ENCODE data around the gene ARHGEF1.

ARHGEF1 gene

GRCh38 chr19:41882568-41883462, at the start of gene ARHGEF1:
Gene ARHGEF1 (plus strand): TSS chr19:41883184. CDS start chr19:41888083, 4,899 bp downstream.
- TF ChIP-seq CTCF (IDR thresholded peaks at IDR 0.05; ENCODE audit: low read depth, low read length) = no peak
- H3K4me3 ChIP-seq (ENCODE audit: low read depth, low read length) = peak within 1 kb of the TSS; percentile 76

- no peak overlapping the region for H3K4me3 ChIP-seq (ENCODE audit: low read depth, low read length)
- TF ChIP-seq CTCF (IDR thresholded peaks at IDR 0.05; ENCODE audit: low read depth, low read length) = no peak
Observed at GRCh38 chr19:41837981-41838708, 44.8 kb upstream of the ARHGEF1 start.

GRCh38 chr19:41839211-41839610, 43.8 kb upstream of the ARHGEF1 start:
- TF ChIP-seq CTCF (IDR thresholded peaks at IDR 0.05; ENCODE audit: low read depth, low read length) = no peak

GRCh38 chr19:41843371-41843770, 39.6 kb upstream of the ARHGEF1 start:
- no peak overlapping the region for H3K4me3 ChIP-seq (ENCODE audit: low read depth, low read length)
- no peak for TF ChIP-seq CTCF (IDR thresholded peaks at IDR 0.05; ENCODE audit: low read depth, low read length)

More at GRCh38 chr19:41839211-41839610, 43.8 kb upstream of the ARHGEF1 start:
- H3K4me3 ChIP-seq (ENCODE audit: low read depth, low read length) = no peak overlapping the region

GRCh38 chr19:41844601-41845000, 38.4 kb upstream of the ARHGEF1 start, which contains the start of gene LYPD4:
Gene LYPD4 (minus strand): TSS chr19:41844683. CDS start chr19:41839285, 5,398 bp downstream.
- TF ChIP-seq CTCF (IDR thresholded peaks at IDR 0.05; ENCODE audit: low read depth, low read length) = no peak

GRCh38 chr19:41845001-41845050, 38.2 kb upstream of the ARHGEF1 start, which contains the start of gene DMRTC2:
Gene DMRTC2 (plus strand): TSS chr19:41845042. CDS start chr19:41847429, 2,387 bp downstream.
- TF ChIP-seq CTCF (IDR thresholded peaks at IDR 0.05; ENCODE audit: low read depth, low read length) = no peak
- no peak within 1 kb of the TSS for H3K4me3 ChIP-seq (ENCODE audit: low read depth, low read length)

More at GRCh38 chr19:41844601-41845000, 38.4 kb upstream of the ARHGEF1 start, which contains the start of gene LYPD4:
- H3K4me3 ChIP-seq (ENCODE audit: low read depth, low read length) = no peak within 1 kb of the TSS

- H3K4me3 ChIP-seq (ENCODE audit: low read depth, low read length) = no peak overlapping the region
- no peak for TF ChIP-seq CTCF (IDR thresholded peaks at IDR 0.05; ENCODE audit: low read depth, low read length)
Observed at GRCh38 chr19:41845051-41845590, 37.9 kb upstream of the ARHGEF1 start.

Measured in WI38 (cell line).